ENCODE data around the gene ADGRD2.

Gene ADGRD2

DNA sequence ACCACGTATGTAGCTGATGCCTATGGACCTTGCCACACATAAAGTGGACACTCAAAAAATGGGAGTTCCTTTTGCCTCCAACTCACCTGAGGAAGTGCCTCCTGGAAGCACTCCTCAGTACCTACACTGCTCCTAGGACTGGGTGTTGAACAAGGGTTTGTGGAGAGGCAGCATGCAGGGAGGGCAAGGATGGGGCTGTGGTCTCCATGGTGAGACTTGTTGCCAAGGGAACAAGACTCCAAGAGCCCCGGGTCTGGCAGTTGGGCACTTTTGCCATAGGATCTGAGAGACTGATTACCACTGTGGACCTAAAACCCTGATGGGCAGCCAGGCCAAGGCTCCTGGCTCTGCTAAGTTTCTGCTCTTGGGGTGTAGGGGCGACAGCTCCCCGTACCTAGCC lies 63.9 kb downstream of the ADGRD2 start:
- no peak overlapping the region for H3K27ac ChIP-seq (ENCODE audit: low read depth, low read length)
- H4K20me1 ChIP-seq (ENCODE audit: control insufficient read depth, insufficient read depth, low read depth, low read length) = no peaks in the 10 kb centered on the region; the same call in 1 of the 2 replicates
- H3K4me3 ChIP-seq (ENCODE audit: low read length) = no peak overlapping the region
- H3K9me3 ChIP-seq (ENCODE audit: control insufficient read depth, insufficient read depth, low read length) = no peaks in the 10 kb centered on the region
- H3K79me2 ChIP-seq (ENCODE audit: control insufficient read depth, low read length) = no peaks in the 10 kb centered on the region
- H3F3A ChIP-seq (ENCODE audit: control insufficient read depth, insufficient read depth) = no peaks in the 10 kb centered on the region
- H3K9me2 ChIP-seq (replicated peaks; ENCODE audit: control insufficient read depth, low read length) = no peaks in the 10 kb centered on the region
- H3K4me2 ChIP-seq (ENCODE audit: low read length) = no peak overlapping the region
- TF ChIP-seq, protein P1, sequence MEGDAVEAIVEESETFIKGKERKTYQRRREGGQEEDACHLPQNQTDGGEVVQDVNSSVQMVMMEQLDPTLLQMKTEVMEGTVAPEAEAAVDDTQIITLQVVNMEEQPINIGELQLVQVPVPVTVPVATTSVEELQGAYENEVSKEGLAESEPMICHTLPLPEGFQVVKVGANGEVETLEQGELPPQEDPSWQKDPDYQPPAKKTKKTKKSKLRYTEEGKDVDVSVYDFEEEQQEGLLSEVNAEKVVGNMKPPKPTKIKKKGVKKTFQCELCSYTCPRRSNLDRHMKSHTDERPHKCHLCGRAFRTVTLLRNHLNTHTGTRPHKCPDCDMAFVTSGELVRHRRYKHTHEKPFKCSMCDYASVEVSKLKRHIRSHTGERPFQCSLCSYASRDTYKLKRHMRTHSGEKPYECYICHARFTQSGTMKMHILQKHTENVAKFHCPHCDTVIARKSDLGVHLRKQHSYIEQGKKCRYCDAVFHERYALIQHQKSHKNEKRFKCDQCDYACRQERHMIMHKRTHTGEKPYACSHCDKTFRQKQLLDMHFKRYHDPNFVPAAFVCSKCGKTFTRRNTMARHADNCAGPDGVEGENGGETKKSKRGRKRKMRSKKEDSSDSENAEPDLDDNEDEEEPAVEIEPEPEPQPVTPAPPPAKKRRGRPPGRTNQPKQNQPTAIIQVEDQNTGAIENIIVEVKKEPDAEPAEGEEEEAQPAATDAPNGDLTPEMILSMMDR (IDR thresholded peaks at IDR 0.05; ENCODE audit: low read depth, low read length, poor library complexity, severe bottlenecking) = no peak
- TF ChIP-seq EZH2phosphoT487 (IDR thresholded peaks at IDR 0.05; ENCODE audit: borderline replicate concordance, low read length) = no peak
- H3K27me3 ChIP-seq (ENCODE audit: control insufficient read depth, low read length) = no peaks in the 10 kb centered on the region
- peaks cover 5% of the 10 kb centered on the region; the same call in 1 of the 2 replicates for H3K4me1 ChIP-seq (ENCODE audit: control insufficient read depth, low read length)
- H3K36me3 ChIP-seq (ENCODE audit: control insufficient read depth, low read length) = no peaks in the 10 kb centered on the region

DNA sequence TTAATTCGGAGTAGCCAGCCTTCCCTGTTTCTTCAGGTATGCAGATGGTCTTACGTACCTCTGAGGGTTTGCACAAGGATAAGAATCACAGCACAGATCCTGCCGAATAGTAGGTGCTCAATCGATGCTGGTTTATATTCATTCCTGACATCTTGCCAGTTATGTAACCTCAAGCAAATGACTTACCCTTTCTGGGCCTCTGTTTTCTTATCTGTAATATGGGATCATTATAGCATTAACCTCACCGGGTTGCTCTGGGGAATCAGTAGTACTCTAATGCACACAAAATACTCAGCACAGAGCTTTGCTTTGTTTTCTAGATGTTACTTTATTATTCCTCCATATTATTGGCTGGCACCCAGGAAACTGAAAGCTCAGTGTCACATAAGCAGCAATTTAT lies 64.6 kb downstream of the ADGRD2 start:
- Histone ChIP-seq H3K9me2 (replicated peaks; ENCODE audit: control insufficient read depth, low read length) (no peaks in the 10 kb centered on the region), H4K20me1 (ENCODE audit: control insufficient read depth, insufficient read depth, low read depth, low read length) (no peaks in the 10 kb centered on the region; the same call in 1 of the 2 replicates), H3K4me2 (ENCODE audit: low read length) (no peak overlapping the region), H3K4me1 (ENCODE audit: control insufficient read depth, low read length) (peaks cover 5% of the 10 kb centered on the region; the same call in 1 of the 2 replicates), H3K36me3 (ENCODE audit: control insufficient read depth, low read length) (no peaks in the 10 kb centered on the region), H3K9me3 (ENCODE audit: control insufficient read depth, insufficient read depth, low read length) (no peaks in the 10 kb centered on the region), H3K27ac (ENCODE audit: low read depth, low read length) (no peak overlapping the region), H3F3A (ENCODE audit: control insufficient read depth, insufficient read depth) (no peaks in the 10 kb centered on the region), H3K27me3 (ENCODE audit: control insufficient read depth, low read length) (no peaks in the 10 kb centered on the region), H3K79me2 (ENCODE audit: control insufficient read depth, low read length) (no peaks in the 10 kb centered on the region), H3K4me3 (ENCODE audit: low read length) (no peak overlapping the region)
- no peak for TF ChIP-seq EZH2phosphoT487 (IDR thresholded peaks at IDR 0.05; ENCODE audit: borderline replicate concordance, low read length)

DNA sequence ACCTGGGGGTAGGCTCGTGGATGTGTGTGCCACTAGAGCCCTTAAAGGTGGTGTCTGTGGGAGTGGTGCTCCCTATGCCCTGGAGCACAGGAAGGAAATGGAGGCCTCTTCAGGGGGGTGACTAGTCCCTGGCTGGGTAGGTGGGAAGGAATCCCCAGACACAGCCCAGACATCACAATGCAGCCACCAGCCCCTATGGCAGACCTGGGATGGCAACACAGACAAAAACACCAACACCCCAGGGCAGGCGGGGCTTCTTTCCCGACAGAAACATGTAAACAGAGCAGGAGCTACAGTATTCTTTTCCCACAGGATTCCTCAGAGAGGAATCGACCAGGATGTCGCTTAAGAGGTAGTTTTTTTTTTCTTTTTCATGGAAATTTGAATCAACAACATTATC lies 67.3 kb downstream of the ADGRD2 start:
- Histone ChIP-seq H3K27ac (ENCODE audit: low read depth, low read length) (no peak overlapping the region), H3K4me1 (ENCODE audit: control insufficient read depth, low read length) (peaks cover 5% of the 10 kb centered on the region; the same call in 1 of the 2 replicates), H3K27me3 (ENCODE audit: control insufficient read depth, low read length) (no peaks in the 10 kb centered on the region), H3F3A (ENCODE audit: control insufficient read depth, insufficient read depth) (no peaks in the 10 kb centered on the region), H3K4me3 (ENCODE audit: low read length) (no peak overlapping the region), H3K79me2 (ENCODE audit: control insufficient read depth, low read length) (no peaks in the 10 kb centered on the region), H3K36me3 (ENCODE audit: control insufficient read depth, low read length) (no peaks in the 10 kb centered on the region), H4K20me1 (ENCODE audit: control insufficient read depth, insufficient read depth, low read depth, low read length) (no peaks in the 10 kb centered on the region; the same call in 1 of the 2 replicates), H3K4me2 (ENCODE audit: low read length) (no peak overlapping the region), H3K9me3 (ENCODE audit: control insufficient read depth, insufficient read depth, low read length) (no peaks in the 10 kb centered on the region), H3K9me2 (replicated peaks; ENCODE audit: control insufficient read depth, low read length) (no peaks in the 10 kb centered on the region)
- TF ChIP-seq, protein P1 (IDR thresholded peaks at IDR 0.05; ENCODE audit: low read depth, low read length, poor library complexity, severe bottlenecking) = no peak
- TF ChIP-seq EZH2phosphoT487 (IDR thresholded peaks at IDR 0.05; ENCODE audit: borderline replicate concordance, low read length) = no peak

DNA sequence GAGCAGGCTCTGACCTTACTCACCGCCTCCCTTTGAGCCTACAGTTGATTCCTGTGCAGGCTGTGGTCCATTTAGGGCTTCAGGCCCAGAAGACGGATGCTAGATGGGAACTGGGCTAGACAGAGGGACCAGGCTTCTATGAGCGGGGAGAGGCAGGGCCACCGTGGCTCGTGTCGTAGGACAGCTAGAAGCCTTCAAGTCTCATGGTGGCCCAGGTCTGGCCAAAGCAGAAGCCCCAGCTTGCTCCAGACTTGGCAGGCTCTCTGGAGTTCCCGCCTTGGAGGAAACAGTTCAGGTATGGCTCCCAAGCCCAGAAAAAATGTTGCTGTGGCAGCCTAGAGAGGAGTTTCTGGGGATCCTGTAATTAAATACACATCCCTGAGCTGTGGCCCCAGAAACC lies 67.9 kb downstream of the ADGRD2 start:
- no peaks in the 10 kb centered on the region; the same call in 1 of the 2 replicates for H4K20me1 ChIP-seq (ENCODE audit: control insufficient read depth, insufficient read depth, low read depth, low read length)
- H3K27ac ChIP-seq (ENCODE audit: low read depth, low read length) = no peak overlapping the region
- H3K4me3 ChIP-seq (ENCODE audit: low read length) = no peak overlapping the region
- H3K9me3 ChIP-seq (ENCODE audit: control insufficient read depth, insufficient read depth, low read length) = no peaks in the 10 kb centered on the region
- H3K27me3 ChIP-seq (ENCODE audit: control insufficient read depth, low read length) = no peaks in the 10 kb centered on the region
- peaks cover 4% of the 10 kb centered on the region; the same call in 1 of the 2 replicates for H3K4me1 ChIP-seq (ENCODE audit: control insufficient read depth, low read length)
- H3K9me2 ChIP-seq (replicated peaks; ENCODE audit: control insufficient read depth, low read length) = no peaks in the 10 kb centered on the region
- H3K36me3 ChIP-seq (ENCODE audit: control insufficient read depth, low read length) = no peaks in the 10 kb centered on the region
- H3K4me2 ChIP-seq (ENCODE audit: low read length) = no peak overlapping the region
- H3F3A ChIP-seq (ENCODE audit: control insufficient read depth, insufficient read depth) = no peaks in the 10 kb centered on the region
- TF ChIP-seq, protein P1 (IDR thresholded peaks at IDR 0.05; ENCODE audit: low read depth, low read length, poor library complexity, severe bottlenecking) = no peak
- TF ChIP-seq EZH2phosphoT487 (IDR thresholded peaks at IDR 0.05; ENCODE audit: borderline replicate concordance, low read length) = no peak
- H3K79me2 ChIP-seq (ENCODE audit: control insufficient read depth, low read length) = no peaks in the 10 kb centered on the region

Data from DOHH2 (cell line).